Neural cell (in vitro differentiated cells): ENCODE results near the gene CLCN3.
A peak's percentile ranks its signal among the peaks of the same experiment; 100 is the strongest.

Experiments used
- EP300 ChIP-seq: fragments of 450-650 bp; conservative IDR thresholded peaks from 2 replicates; pipeline ENCODE4 v1.6.1; 2014; ENCODE audit warnings: antibody characterized with exemption, mild to moderate bottlenecking, moderate library complexity; ENCODE audit not compliant: poor library complexity, severe bottlenecking
- EZH2 ChIP-seq: fragments of 200-600, 300-800 bp; shearing (Covaris generic), sonication (generic); IDR thresholded peaks from 2 replicates; pipeline ENCODE4 v1.6.1; 2014; ENCODE audit warnings: antibody characterized with exemption, low read length, borderline replicate concordance, mild to moderate bottlenecking; ENCODE audit not compliant: insufficient read depth, poor library complexity, severe bottlenecking
- RAD21 ChIP-seq: fragments of 450-650 bp; conservative IDR thresholded peaks from 2 replicates; pipeline ENCODE4 v1.6.1; 2014; ENCODE audit warnings: antibody characterized with exemption, mild to moderate bottlenecking, moderate library complexity
- REST ChIP-seq: IDR thresholded peaks from 2 replicates; pipeline ENCODE4 v1.6.1; 2012; ENCODE audit warnings: borderline replicate concordance
- SMC3 ChIP-seq: fragments of 450-650 bp; conservative IDR thresholded peaks from 2 replicates; pipeline ENCODE4 v1.6.1; 2014; ENCODE audit warnings: antibody characterized with exemption, mild to moderate bottlenecking, moderate library complexity; ENCODE audit not compliant: poor library complexity
- TAF1 ChIP-seq: IDR thresholded peaks from 2 replicates; pipeline ENCODE4 v1.6.1; 2012; ENCODE audit warnings: low read depth
- TF ChIP-seq, protein P1 (sequence below): fragments of 450-650 bp; IDR thresholded peaks from 2 replicates; pipeline ENCODE4 v1.5.1; 2014; ENCODE audit warnings: antibody characterized with exemption, mild to moderate bottlenecking, moderate library complexity; ENCODE audit not compliant: poor library complexity, severe bottlenecking

DNA sequence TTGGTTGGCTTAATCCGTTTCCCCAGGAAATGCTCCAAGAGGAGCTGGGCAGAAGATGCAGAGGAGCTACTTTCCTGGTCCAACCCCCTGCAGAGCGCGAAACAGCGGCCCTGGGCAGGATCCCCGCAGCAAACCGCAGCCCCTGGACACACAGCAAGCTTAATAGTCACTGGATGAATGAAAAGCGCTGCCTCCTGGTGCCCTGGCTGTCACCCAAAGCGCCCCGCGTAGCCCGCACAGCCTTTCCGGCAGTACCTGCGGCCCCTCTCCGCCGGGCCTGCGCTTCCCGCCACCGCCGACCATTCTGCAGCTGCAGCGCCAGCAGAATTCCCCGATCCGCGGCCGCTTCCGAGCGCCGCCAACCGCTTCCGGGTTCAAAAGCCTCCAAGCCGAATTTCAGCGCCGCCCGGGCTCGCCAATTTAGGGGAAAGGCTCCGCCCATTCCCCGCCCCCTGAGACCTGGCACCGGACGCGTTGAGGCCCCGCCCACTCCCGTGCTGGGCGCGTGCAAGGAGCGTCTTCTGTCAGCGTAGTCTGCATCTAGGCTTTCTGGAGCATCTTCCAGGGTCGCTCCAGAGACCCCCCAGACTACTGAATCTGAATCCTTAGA is 137.3 kb downstream of the CLCN3 start, which contains the start of gene HPF1:
- TF ChIP-seq, protein P1, sequence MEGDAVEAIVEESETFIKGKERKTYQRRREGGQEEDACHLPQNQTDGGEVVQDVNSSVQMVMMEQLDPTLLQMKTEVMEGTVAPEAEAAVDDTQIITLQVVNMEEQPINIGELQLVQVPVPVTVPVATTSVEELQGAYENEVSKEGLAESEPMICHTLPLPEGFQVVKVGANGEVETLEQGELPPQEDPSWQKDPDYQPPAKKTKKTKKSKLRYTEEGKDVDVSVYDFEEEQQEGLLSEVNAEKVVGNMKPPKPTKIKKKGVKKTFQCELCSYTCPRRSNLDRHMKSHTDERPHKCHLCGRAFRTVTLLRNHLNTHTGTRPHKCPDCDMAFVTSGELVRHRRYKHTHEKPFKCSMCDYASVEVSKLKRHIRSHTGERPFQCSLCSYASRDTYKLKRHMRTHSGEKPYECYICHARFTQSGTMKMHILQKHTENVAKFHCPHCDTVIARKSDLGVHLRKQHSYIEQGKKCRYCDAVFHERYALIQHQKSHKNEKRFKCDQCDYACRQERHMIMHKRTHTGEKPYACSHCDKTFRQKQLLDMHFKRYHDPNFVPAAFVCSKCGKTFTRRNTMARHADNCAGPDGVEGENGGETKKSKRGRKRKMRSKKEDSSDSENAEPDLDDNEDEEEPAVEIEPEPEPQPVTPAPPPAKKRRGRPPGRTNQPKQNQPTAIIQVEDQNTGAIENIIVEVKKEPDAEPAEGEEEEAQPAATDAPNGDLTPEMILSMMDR, result peak; percentile 25
- TF ChIP-seq RAD21 (peak; percentile 24), EZH2 (no peak), EP300 (no peak), TAF1 (no peak), SMC3 (no peak), REST (peak; percentile 47)
